Esophagus squamous epithelium (tissue), 4 donors: ENCODE measurements around the gene ALDH2.

Experiments used
- POLR2A ChIP-seq, 4 donors: fragments of 450-650 bp; IDR thresholded peaks; one replicate each; pipeline ENCODE4 v1.6.1; 2017; ENCODE audit warnings: antibody characterized with exemption in 4 of 4, mild to moderate bottlenecking in 4 of 4, moderate library complexity in 3 of 4
- TF ChIP-seq, protein P1 (sequence below), 6 experiments: fragments of 450-650 bp in 4 of 6; fragments of 200-600 bp in 2 of 6; sonication (generic) in 2 of 6; IDR thresholded peaks; one replicate each; pipeline ENCODE4 v1.5.1; 2016 to 2019; ENCODE audit warnings: antibody characterized with exemption in 6 of 6, mild to moderate bottlenecking in 4 of 6, moderate library complexity in 4 of 6

DNA sequence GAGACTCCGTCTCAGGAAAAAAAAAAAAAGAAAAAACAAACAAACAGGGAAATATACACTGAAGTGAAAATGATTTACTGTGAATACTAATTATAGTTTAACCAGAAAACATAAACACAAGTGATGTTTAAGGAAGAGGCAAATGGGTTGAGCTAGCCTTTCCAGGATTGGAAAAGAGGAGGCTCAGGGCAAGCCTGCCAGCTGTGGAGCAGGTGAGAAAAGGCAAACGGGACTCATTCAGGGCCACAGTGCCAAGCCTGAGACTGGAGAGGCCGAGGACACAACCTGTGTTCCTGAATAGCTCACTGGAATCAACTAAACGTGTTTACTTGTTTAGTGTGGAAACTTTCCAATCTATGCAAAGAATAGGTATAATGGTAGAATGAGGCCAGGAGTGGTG is 39.6 kb downstream of the ALDH2 start:
- no peak for TF ChIP-seq POLR2A (IDR thresholded peaks at IDR 0.05)
- TF ChIP-seq, protein P1, sequence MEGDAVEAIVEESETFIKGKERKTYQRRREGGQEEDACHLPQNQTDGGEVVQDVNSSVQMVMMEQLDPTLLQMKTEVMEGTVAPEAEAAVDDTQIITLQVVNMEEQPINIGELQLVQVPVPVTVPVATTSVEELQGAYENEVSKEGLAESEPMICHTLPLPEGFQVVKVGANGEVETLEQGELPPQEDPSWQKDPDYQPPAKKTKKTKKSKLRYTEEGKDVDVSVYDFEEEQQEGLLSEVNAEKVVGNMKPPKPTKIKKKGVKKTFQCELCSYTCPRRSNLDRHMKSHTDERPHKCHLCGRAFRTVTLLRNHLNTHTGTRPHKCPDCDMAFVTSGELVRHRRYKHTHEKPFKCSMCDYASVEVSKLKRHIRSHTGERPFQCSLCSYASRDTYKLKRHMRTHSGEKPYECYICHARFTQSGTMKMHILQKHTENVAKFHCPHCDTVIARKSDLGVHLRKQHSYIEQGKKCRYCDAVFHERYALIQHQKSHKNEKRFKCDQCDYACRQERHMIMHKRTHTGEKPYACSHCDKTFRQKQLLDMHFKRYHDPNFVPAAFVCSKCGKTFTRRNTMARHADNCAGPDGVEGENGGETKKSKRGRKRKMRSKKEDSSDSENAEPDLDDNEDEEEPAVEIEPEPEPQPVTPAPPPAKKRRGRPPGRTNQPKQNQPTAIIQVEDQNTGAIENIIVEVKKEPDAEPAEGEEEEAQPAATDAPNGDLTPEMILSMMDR (IDR thresholded peaks at IDR 0.05) = no peak
